SKM-1 (cell line): ENCODE data around the gene P2RY12.
A peak's percentile ranks its signal among the peaks of the same experiment; 100 is the strongest.

Experiments
- DNase-seq: peaks from one replicate; lab custom pipeline; 2025; ENCODE audit not compliant: unreplicated experiment; lab: John Stamatoyannopoulos, UW

P2RY12 gene

DNA sequence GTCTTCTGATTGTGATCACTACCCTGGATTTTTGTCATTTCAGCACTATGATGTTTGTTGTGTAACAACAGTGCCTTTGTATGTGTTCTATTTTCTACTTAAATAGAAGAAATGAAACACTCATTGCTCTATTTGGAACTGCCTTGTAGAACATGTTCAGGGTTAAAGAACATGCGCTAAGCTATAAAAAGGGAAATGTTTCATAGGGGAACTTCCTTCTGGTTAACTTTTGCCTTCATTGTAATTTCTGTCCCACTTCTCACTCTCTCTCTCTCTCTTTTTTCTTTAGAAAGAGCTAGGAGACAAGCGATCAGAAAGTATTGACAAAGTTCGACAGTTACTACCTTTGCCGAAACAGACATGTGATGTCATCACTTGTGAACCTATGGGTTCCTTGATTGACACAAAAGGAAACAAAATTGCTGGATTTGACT lies at the start of gene P2RY12:
Gene P2RY12 (minus strand): TSS at position 13 of the 434 bp plus-strand sequence. CDS start 45,908 bp downstream, outside the sequence.
- peak; percentile 47 for DNase-seq

DNA sequence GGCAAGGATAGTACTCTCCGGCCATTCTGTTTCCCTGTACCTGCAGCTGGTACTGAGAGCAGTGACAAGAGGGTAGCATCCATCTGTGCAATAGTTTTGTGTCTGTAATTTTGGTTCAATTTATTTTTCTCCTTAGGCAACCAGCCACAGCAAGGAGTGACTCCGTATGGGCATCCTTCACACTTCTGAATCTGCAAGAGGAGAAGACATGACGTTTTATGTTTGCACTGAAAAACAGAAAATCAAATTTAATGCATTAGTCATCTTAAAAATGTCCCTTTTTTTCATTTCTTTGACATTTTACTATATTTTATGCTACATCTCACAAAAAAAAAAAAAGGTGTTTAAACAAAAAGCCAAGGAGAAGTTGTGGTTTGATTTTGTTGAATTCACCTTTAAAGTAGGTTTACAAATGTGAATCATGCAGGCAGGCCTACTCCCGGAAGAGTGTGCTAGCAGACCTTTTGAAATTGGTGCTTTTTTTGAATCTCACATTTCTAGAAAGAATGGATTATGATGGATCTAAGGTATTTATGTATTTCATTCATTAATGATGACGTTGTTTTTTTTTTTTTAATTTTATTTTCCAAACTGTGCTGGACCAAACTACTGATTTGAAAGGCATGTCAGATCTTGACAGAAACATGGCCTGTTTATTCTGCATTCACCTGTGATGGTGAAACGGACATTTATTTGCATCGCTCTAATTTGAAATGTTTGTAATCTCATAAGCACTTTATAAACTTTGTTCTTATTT lies 48.2 kb upstream of the P2RY12 start:
- no peak for DNase-seq

DNA sequence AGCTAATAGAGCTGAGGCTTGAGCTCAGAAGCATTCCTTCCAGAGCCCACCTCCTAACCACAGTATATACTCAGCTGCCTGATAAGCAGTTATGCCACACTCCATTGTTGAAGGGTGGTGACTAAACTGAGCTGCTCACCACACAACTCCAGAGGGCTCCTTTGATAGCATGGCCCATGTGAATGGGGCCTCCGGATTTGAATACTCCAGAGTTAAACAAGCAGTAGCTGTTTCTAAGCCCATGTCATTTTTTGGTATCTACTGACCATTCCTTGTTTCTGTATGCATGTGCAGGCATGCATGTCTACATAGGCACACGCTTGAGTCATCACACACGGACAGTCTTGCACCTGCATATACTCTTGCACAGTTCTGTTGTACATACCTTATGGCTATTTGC lies 47.4 kb upstream of the P2RY12 start:
- no peak for DNase-seq

- no peak for DNase-seq
Measured at GRCh38 chr3:151430821-151431484, 46.4 kb upstream of the P2RY12 start.

DNA sequence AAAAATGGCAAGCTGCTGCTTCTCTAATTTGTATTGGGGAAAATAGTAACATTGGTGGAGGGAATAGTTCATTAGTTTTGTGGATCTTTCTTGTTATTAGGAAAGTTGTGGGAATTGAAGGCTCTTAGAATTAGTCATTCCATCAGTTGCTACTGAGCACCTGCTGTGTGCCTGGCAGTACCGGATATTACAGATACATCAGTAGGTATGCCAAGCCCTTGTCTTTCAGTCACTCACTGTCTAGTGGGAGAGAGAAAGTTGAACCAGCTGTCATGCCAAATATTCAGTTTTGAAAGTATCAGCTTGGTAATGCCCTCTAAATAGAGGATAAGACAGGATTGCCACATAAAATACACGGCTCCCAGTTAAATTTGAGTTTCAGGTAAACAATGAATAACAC lies 43.8 kb upstream of the P2RY12 start:
- DNase-seq, result no peak

DNA sequence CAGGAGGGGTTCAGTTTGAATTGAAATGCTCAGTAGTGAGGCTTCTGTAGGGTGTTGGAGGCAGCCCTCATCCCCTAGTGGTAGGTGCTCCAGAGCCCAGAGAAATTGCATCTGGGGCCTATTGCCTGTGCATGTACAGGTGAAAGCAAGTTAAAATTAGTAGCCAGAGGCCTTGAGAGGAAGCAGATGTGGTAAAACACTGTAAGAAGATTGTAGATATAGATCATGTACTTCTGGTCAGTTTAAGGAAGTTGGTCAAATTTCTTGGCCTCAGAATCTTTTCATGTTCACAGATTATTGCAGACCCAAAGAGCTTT lies 41.7 kb upstream of the P2RY12 start:
- DNase-seq, result peak; percentile 36

GRCh38 chr3:151425627-151426340 lies 41.2 kb upstream of the P2RY12 start:
- no peak for DNase-seq

DNA sequence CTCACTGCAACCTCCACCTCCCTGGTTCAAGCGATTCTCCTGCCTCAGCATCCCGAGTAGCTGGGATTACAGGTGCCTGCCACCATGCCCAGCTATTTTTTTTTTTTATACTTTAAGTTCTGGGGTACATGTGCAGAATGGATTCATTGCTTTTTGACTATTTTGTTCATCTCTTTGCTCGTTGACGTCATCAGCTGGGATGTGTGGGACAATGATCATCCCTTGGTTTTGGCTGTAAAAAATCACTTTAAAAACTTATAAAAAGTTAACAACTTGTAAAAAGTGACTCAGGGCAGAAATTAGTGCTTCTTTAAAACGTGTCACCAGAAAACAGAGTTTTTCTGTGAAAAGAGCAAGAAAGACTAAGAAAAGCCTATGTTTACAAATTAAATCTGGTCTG lies 38.5 kb upstream of the P2RY12 start:
- no peak for DNase-seq

- no peak for DNase-seq
Measured at GRCh38 chr3:151421938-151422337, 37.4 kb upstream of the P2RY12 start.

GRCh38 chr3:151419806-151420205 lies 35.3 kb upstream of the P2RY12 start:
- DNase-seq, result no peak

GRCh38 chr3:151415289-151415688 lies 30.7 kb upstream of the P2RY12 start:
- DNase-seq, result no peak

DNA sequence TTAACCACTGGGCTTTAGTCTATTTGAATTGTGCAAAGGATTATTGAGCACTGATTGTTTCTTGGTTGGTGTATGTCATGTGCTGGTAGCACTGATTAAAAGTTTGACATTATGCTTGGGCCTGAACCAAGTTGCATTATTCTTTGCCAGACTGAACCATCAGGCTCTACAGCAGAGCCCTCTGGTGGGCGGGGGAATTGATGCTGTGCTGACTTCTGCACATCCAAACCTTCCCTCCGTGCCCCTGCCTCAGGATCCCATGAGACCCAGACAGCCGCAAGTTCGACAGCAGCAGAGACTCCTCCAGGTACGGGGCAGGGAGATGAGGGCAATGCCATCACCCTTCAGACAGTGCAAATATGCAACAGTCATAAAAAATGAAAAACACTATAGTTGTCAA lies 28.4 kb upstream of the P2RY12 start:
- no peak for DNase-seq

- no peak for DNase-seq
Measured at GRCh38 chr3:151410891-151411559, 26.5 kb upstream of the P2RY12 start.

DNA sequence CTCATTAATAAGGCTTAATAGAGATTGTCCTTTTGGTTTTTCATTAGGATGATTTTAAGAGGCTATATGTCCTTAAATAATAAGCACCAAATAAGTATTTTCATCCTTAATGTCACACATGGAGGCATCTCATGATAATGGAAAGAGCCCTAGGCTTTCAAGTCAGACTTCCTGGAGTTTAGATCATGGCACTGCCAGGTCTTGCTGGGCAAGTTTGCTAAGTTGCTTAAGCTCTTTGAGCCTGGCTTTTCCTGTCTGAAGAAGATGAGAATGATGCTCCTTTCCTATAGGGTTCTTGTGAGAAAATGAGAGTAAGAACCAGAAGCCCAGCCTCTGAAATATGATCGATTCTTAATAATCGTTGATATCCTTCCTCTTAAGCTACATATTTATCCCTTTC lies 23.4 kb upstream of the P2RY12 start:
- no peak for DNase-seq

GRCh38 chr3:151404316-151404715 lies 19.8 kb upstream of the P2RY12 start:
- no peak for DNase-seq

GRCh38 chr3:151403246-151403645 lies 18.7 kb upstream of the P2RY12 start:
- no peak for DNase-seq

GRCh38 chr3:151402349-151402748 lies 17.8 kb upstream of the P2RY12 start:
- no peak for DNase-seq

DNA sequence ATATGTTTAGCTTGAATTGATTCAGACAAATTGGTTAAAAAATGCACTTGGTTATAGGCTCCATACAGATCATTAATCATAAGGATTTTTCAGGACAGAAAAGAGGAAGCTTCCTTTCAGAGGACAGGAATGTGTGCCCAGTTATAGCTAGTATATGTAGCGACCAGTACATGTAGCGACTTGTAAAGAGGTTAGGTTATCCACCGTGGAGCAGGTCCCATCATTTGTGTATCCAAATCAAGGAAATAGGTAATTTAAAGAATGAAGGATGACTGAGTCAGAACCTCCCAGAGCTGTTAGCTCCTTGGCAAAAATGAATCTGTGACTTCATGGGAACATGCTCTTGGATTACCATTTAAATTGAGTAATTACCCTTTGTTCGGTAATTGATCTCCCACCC lies 15.8 kb upstream of the P2RY12 start:
- no peak for DNase-seq

DNA sequence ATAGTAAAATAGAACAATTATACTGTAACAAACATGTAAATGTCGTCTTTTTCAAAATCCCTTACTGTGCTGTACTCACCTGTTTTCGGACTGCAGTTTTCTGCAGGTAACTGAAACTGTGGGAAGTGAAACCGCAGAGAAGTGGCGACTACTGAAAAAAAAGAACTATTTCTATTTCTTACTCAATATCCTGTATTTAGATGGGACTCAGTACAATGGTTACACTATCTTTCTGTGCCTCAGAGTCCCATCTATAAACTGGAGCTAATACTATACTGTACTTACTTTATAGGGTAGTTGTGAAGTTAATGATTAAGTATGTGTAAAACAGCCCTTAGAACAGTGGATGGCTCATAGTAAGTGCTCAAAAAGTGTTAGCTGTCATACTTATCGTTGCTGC lies 14.3 kb upstream of the P2RY12 start:
- DNase-seq, result no peak

- DNase-seq, result no peak
Measured at GRCh38 chr3:151395806-151396205, 11.3 kb upstream of the P2RY12 start.

GRCh38 chr3:151394611-151395010 lies 10.1 kb upstream of the P2RY12 start:
- DNase-seq, result no peak

DNA sequence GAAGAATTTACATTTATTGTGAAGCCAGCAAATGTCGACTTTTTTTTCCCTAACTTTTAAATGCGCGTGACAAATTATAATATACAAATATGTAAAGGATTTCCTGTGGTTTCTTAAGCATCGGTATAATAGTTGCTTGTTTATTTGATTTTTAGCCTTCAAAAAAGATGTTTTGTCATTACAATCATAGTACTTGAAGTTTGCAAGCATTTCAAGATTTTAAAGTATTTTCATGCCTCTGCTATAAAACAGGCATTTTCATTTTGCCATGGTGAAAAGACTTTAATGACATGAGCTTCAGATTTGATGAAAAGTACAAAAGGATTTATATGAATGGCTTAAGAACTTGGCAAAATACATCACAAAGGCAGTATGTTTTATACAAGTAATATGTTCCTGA lies 9.4 kb upstream of the P2RY12 start:
- no peak for DNase-seq
